Measurements from ENCODE around the gene BSND.

The BSND gene

GRCh38 chr1:55047611-55048010 is 48.9 kb downstream of the BSND start:
- no peaks in the 10 kb centered on the region for H3K79me2 ChIP-seq (ENCODE audit: low read length)
- H3K4me3 ChIP-seq (ENCODE audit: low read length) = no peak overlapping the region
- H3K9ac ChIP-seq (ENCODE audit: low read length) = no peak overlapping the region
- H3K4me2 ChIP-seq (ENCODE audit: low read length) = no peak overlapping the region
- H3K9me3 ChIP-seq (ENCODE audit: insufficient read depth, low read length) = no peaks in the 10 kb centered on the region
- no peaks in the 10 kb centered on the region for H3K4me1 ChIP-seq (ENCODE audit: low read length)
- H3K27me3 ChIP-seq (ENCODE audit: low read depth, low read length) = no peaks in the 10 kb centered on the region
- no peaks in the 10 kb centered on the region for H4K20me1 ChIP-seq (ENCODE audit: insufficient read depth, low read length)
- H3K27ac ChIP-seq (ENCODE audit: low read length) = no peak overlapping the region
- TF ChIP-seq CTCF (IDR thresholded peaks at IDR 0.05; ENCODE audit: low read depth, low read length) (no peak), EZH2phosphoT487 (IDR thresholded peaks at IDR 0.05; ENCODE audit: low read depth) (no peak)
- H2AFZ ChIP-seq (ENCODE audit: low read depth, low read length) = no peak overlapping the region
- no peaks in the 10 kb centered on the region for H3K36me3 ChIP-seq (replicated peaks; ENCODE audit: low read depth, low read length)

- TF ChIP-seq EZH2phosphoT487 (IDR thresholded peaks at IDR 0.05; ENCODE audit: low read depth) = no peak
- no peaks in the 10 kb centered on the region for H3K36me3 ChIP-seq (replicated peaks; ENCODE audit: low read depth, low read length)
- H3K4me3 ChIP-seq (ENCODE audit: low read length) = no peak overlapping the region
- no peaks in the 10 kb centered on the region for H3K79me2 ChIP-seq (ENCODE audit: low read length)
- no peaks in the 10 kb centered on the region for H3K9me3 ChIP-seq (ENCODE audit: insufficient read depth, low read length)
- H2AFZ ChIP-seq (ENCODE audit: low read depth, low read length) = no peak overlapping the region
- H3K27me3 ChIP-seq (ENCODE audit: low read depth, low read length) = no peaks in the 10 kb centered on the region
- no peaks in the 10 kb centered on the region for H3K4me1 ChIP-seq (ENCODE audit: low read length)
- H3K27ac ChIP-seq (ENCODE audit: low read length) = no peak overlapping the region
- H3K4me2 ChIP-seq (ENCODE audit: low read length) = no peak overlapping the region
- H4K20me1 ChIP-seq (ENCODE audit: insufficient read depth, low read length) = no peaks in the 10 kb centered on the region
- H3K9ac ChIP-seq (ENCODE audit: low read length) = no peak overlapping the region
Measured at GRCh38 chr1:55048453-55049270, 49.9 kb downstream of the BSND start.

GRCh38 chr1:55049271-55049913 is 50.7 kb downstream of the BSND start:
- H3K9ac ChIP-seq (ENCODE audit: low read length) = no peak overlapping the region
- no peak overlapping the region for H3K4me3 ChIP-seq (ENCODE audit: low read length)
- TF ChIP-seq CTCF (IDR thresholded peaks at IDR 0.05; ENCODE audit: low read depth, low read length) = no peak
- no peak for TF ChIP-seq EZH2phosphoT487 (IDR thresholded peaks at IDR 0.05; ENCODE audit: low read depth)
- H2AFZ ChIP-seq (ENCODE audit: low read depth, low read length) = no peak overlapping the region
- H3K79me2 ChIP-seq (ENCODE audit: low read length) = no peaks in the 10 kb centered on the region
- no peaks in the 10 kb centered on the region for H3K9me3 ChIP-seq (ENCODE audit: insufficient read depth, low read length)
- no peaks in the 10 kb centered on the region for H3K27me3 ChIP-seq (ENCODE audit: low read depth, low read length)
- H3K27ac ChIP-seq (ENCODE audit: low read length) = no peak overlapping the region
- no peak overlapping the region for H3K4me2 ChIP-seq (ENCODE audit: low read length)
- no peaks in the 10 kb centered on the region for H4K20me1 ChIP-seq (ENCODE audit: insufficient read depth, low read length)
- no peaks in the 10 kb centered on the region for H3K4me1 ChIP-seq (ENCODE audit: low read length)
- no peaks in the 10 kb centered on the region for H3K36me3 ChIP-seq (replicated peaks; ENCODE audit: low read depth, low read length)

- Histone ChIP-seq H3K36me3 (replicated peaks; ENCODE audit: low read depth, low read length) (no peaks in the 10 kb centered on the region), H3K27ac (ENCODE audit: low read length) (no peak overlapping the region)
Measured at GRCh38 chr1:55049914-55050278, 51.2 kb downstream of the BSND start.

More at GRCh38 chr1:55049914-55050278, 51.2 kb downstream of the BSND start:
- no peaks in the 10 kb centered on the region for H3K79me2 ChIP-seq (ENCODE audit: low read length)
- H3K4me3 ChIP-seq (ENCODE audit: low read length) = no peak overlapping the region
- no peaks in the 10 kb centered on the region for H3K9me3 ChIP-seq (ENCODE audit: insufficient read depth, low read length)
- no peaks in the 10 kb centered on the region for H3K4me1 ChIP-seq (ENCODE audit: low read length)
- no peak overlapping the region for H3K4me2 ChIP-seq (ENCODE audit: low read length)
- no peak for TF ChIP-seq CTCF (IDR thresholded peaks at IDR 0.05; ENCODE audit: low read depth, low read length)
- no peak overlapping the region for H2AFZ ChIP-seq (ENCODE audit: low read depth, low read length)
- no peaks in the 10 kb centered on the region for H4K20me1 ChIP-seq (ENCODE audit: insufficient read depth, low read length)
- no peaks in the 10 kb centered on the region for H3K27me3 ChIP-seq (ENCODE audit: low read depth, low read length)
- H3K9ac ChIP-seq (ENCODE audit: low read length) = no peak overlapping the region
